Neural progenitor cell (in vitro differentiated cells): Measurements from ENCODE around the gene TTC19.

Experiments used
- EZH2 ChIP-seq: fragments of 200-600 bp; sonication (generic); IDR thresholded peaks from 2 replicates; pipeline ENCODE4 v1.6.1; 2017; ENCODE audit warnings: antibody characterized with exemption, mild to moderate bottlenecking, moderate library complexity
- TF ChIP-seq, protein P1 (sequence below): fragments of 200-600 bp; sonication (generic); IDR thresholded peaks from 2 replicates; pipeline ENCODE4 v1.5.1; 2017; ENCODE audit warnings: antibody characterized with exemption, mild to moderate bottlenecking

GRCh38 chr17:15957608-15958307, 41.9 kb upstream of the TTC19 start:
- TF ChIP-seq, protein P1, sequence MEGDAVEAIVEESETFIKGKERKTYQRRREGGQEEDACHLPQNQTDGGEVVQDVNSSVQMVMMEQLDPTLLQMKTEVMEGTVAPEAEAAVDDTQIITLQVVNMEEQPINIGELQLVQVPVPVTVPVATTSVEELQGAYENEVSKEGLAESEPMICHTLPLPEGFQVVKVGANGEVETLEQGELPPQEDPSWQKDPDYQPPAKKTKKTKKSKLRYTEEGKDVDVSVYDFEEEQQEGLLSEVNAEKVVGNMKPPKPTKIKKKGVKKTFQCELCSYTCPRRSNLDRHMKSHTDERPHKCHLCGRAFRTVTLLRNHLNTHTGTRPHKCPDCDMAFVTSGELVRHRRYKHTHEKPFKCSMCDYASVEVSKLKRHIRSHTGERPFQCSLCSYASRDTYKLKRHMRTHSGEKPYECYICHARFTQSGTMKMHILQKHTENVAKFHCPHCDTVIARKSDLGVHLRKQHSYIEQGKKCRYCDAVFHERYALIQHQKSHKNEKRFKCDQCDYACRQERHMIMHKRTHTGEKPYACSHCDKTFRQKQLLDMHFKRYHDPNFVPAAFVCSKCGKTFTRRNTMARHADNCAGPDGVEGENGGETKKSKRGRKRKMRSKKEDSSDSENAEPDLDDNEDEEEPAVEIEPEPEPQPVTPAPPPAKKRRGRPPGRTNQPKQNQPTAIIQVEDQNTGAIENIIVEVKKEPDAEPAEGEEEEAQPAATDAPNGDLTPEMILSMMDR, result no peak
- no peak for TF ChIP-seq EZH2
